B cell (primary cell): Measurements from ENCODE around the gene HOXD8. TPM values are rescaled to one million over a fixed set of nuclear protein-coding genes. Genes with fewer than 3 reads are reported as not detected.

Source experiments
- ATAC-seq: fragments of 200-7000 bp; cut with Tn5 transposase; one replicate; pipeline ENCODE4 v1.10.0; 2021; ENCODE audit warnings: low read depth, mild to moderate bottlenecking, moderate number of reproducible peaks, moderate library complexity
- CTCF ChIA-PET: fragments of 350-600 bp; sonication (Branson Sonifier 250); formaldehyde crosslinking; loops from one replicate; lab custom pipeline; 2021; ENCODE audit warnings: antibody characterized with exemption, inconsistent platforms; lab: Charles Lee
- POLR2A ChIA-PET: fragments of 350-600 bp; sonication (Branson Sonifier 250); formaldehyde crosslinking; loops from one replicate; lab custom pipeline; 2021; ENCODE audit warnings: antibody characterized with exemption; lab: Charles Lee
- DNase-seq: peaks from one replicate; pipeline ENCODE4 v3.0.0; 2013
- H2AFZ ChIP-seq: 2 replicates; pipeline ENCODE4 v1.6.1; 2012; ENCODE audit warnings: mild to moderate bottlenecking, low read depth, low read length; ENCODE audit not compliant: insufficient read depth, poor library complexity, severe bottlenecking
- H3K27ac ChIP-seq, 2 donors: 1 replicate in 1 of 2; 2 replicates in 1 of 2; pipeline ENCODE4 v1.5.1; 2012 to 2013; ENCODE audit warnings: low read length in 2 of 2, mild to moderate bottlenecking in 2 of 2, moderate library complexity in 1 of 2
- H3K27me3 ChIP-seq, 4 experiments: fragments of 200-600 bp in 1 of 4; sonication (generic) in 1 of 4; replicated peaks in 1 of 4; 1 replicate in 2 of 4; 2 replicates in 2 of 4; pipeline versions ENCODE4 v1.6.1 to v1.7.0; 2013 to 2016; ENCODE audit warnings: low read length in 3 of 4, mild to moderate bottlenecking in 2 of 4, mixed read lengths in 1 of 4, moderate library complexity in 1 of 4; ENCODE audit not compliant: insufficient read depth in 4 of 4, control insufficient read depth in 3 of 4; ENCODE audit errors: control extremely low read depth in 1 of 4
- H3K36me3 ChIP-seq, 2 experiments: replicated peaks in 1 of 2; 1 replicate in 1 of 2; 2 replicates in 1 of 2; pipeline versions ENCODE4 v1.6.1 to v1.7.1; 2013; ENCODE audit warnings: low read length in 1 of 2; ENCODE audit not compliant: insufficient read depth in 2 of 2, control insufficient read depth in 1 of 2; ENCODE audit errors: control extremely low read depth in 1 of 2, extremely low read depth in 1 of 2
- H3K4me1 ChIP-seq, 2 donors: fragments of 200-600 bp in 1 of 2; sonication (generic) in 1 of 2; 1 replicate in 1 of 2; 2 replicates in 1 of 2; pipeline versions ENCODE4 v1.5.1 to v1.6.1; 2013 to 2017; ENCODE audit warnings: low read length in 2 of 2; ENCODE audit not compliant: control insufficient read depth in 2 of 2, insufficient read depth in 2 of 2
- H3K4me2 ChIP-seq: replicated peaks from 2 replicates; pipeline ENCODE3; 2012; ENCODE audit warnings: mild to moderate bottlenecking, low read depth, low read length; ENCODE audit not compliant: poor library complexity, severe bottlenecking
- H3K4me3 ChIP-seq, 5 experiments: fragments of 200-600 bp in 1 of 5; sonication (generic) in 1 of 5; 1 replicate in 3 of 5; 2 replicates in 2 of 5; pipeline versions ENCODE4 v1.5.1 to v1.7.0; 2011 to 2016; ENCODE audit warnings: low read length in 4 of 5, mild to moderate bottlenecking in 4 of 5, low read depth in 2 of 5, control low read depth in 1 of 5, moderate library complexity in 1 of 5; ENCODE audit not compliant: insufficient read depth in 1 of 5; ENCODE audit errors: control extremely low read depth in 1 of 5, extremely low read depth in 1 of 5
- H3K79me2 ChIP-seq: fragments of 200-600 bp; sonication (generic); one replicate; pipeline ENCODE4 v1.6.0; 2016; ENCODE audit warnings: low read length; ENCODE audit not compliant: control insufficient read depth, insufficient read depth
- H3K9ac ChIP-seq: fragments of 200-600 bp; sonication (generic); 2 replicates; pipeline ENCODE4 v1.6.1; 2017; ENCODE audit warnings: mild to moderate bottlenecking, low read length, moderate library complexity
- H3K9me3 ChIP-seq, 3 donors: one replicate each; pipeline versions ENCODE4 v1.6.1 to v1.7.1; 2013; ENCODE audit warnings: low read length in 2 of 3; ENCODE audit not compliant: control insufficient read depth in 2 of 3, insufficient read depth in 1 of 3; ENCODE audit errors: control extremely low read depth in 1 of 3
- H4K20me1 ChIP-seq: 2 replicates; pipeline ENCODE4 v1.6.0; 2012; ENCODE audit warnings: mild to moderate bottlenecking, low read length; ENCODE audit not compliant: insufficient read depth, control insufficient read depth, poor library complexity, severe bottlenecking
- H3K27ac Mint-ChIP-seq: one replicate; pipeline ENCODE4 v1.8.0; 2021; ENCODE audit warnings: mixed read lengths
- H3K27me3 Mint-ChIP-seq: one replicate; pipeline ENCODE4 v1.8.0; 2021; ENCODE audit warnings: mixed read lengths
- H3K4me1 Mint-ChIP-seq: one replicate; pipeline ENCODE4 v1.8.0; 2021; ENCODE audit warnings: mixed read lengths
- H3K4me3 Mint-ChIP-seq: one replicate; pipeline ENCODE4 v1.8.0; 2021; ENCODE audit warnings: mixed read lengths
- H3K9me3 Mint-ChIP-seq: one replicate; pipeline ENCODE4 v1.8.0; 2022; ENCODE audit warnings: mixed read lengths; ENCODE audit not compliant: insufficient read depth
- EZH2 ChIP-seq: IDR thresholded peaks from 2 replicates; pipeline ENCODE4 v1.6.1; 2012; ENCODE audit warnings: borderline replicate concordance, low read depth, mild to moderate bottlenecking, moderate library complexity, low read length; ENCODE audit not compliant: insufficient read depth, poor library complexity, severe bottlenecking
- WGBS: methylation state at CpG from one replicate; pipeline ENCODE4 v1.1.5; 2013; ENCODE audit warnings: missing lambda C conversion rate; ENCODE audit not compliant: insufficient coverage; 5-methylcytosine and 5-hydroxymethylcytosine counted together
- intact Hi-C: fragments of 100-400 bp; cut with micrococcal nuclease; formaldehyde crosslinking; loops from one replicate; pipeline ENCODE4 v1.10.0; 2022
- polyA plus RNA-seq: library from polyadenylated mRNA; depleted of rRNA; stranded (reverse); fragments of >200 nt; gene quantifications from 2 replicates; pipeline ENCODE4 v1.2.3, GENCODE V29; 2012
- total RNA-seq, 2 donors: library from RNA; stranded (reverse); fragments of 120-200 nt in 1 of 2; gene quantifications; 1 replicate in 1 of 2; 2 replicates in 1 of 2; pipeline versions ENCODE4 v1.2.3 to v1.2.4, GENCODE V29; 2013 to 2022
- TF ChIP-seq, protein P1 (sequence below): fragments of 200-600 bp; IDR thresholded peaks from one replicate; pipeline ENCODE4 v1.8.0; 2022; ENCODE audit warnings: antibody characterized with exemption, mild to moderate bottlenecking

HOXD8 gene
- total and polyA plus RNA-seq, 2 donors (not counting 1 experiment from before 2014, with no cell fraction given), result not detected

DNA sequence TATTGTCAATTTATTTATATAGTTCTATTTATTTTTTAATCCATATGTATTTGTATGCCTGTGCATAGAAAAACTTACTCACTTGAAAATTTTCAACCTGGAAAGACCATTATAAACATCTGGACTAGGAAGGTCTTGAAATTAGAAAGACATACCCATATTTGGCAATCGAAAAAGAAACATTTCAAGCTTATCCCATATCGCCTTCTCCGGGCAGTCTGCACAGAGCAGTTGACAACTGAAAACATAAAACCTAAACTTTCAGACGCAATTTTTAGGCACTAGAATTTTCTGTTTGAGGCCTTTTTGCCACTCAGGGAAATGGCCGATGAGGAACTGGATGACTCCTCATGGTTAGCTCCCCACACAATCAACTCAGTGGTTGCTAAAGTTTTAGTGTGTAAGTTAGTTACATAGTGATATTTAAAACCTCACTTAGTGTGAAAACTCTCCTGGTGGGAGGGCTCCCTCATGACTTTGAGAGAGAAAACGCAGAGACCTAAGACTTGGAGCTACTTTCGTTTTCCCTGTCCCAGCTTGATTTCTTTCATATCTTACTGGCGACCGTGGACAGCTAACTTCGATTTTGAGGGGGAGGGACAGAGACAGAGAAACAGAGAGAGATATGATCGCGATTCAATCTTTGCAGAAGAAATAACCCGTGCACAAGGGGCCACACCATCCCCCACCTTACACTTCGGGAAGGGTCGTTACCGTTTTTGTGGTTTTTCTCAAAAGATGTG lies 33.1 kb upstream of the HOXD8 start:
- peak overlapping the region; percentile 57 for H2AFZ ChIP-seq
- POLR2A ChIA-PET, result no interaction called here
- peaks cover 0 to 55% (median 6%) of the 10 kb centered on the region in 3 donors for H3K9me3 ChIP-seq
- H3K4me1 ChIP-seq, result peaks cover 24 to 34% of the 10 kb centered on the region in 2 donors
- peak overlapping the region; percentile 69 for H3K4me2 ChIP-seq
- Mint-ChIP-seq H3K27me3 (peaks cover 74% of the 10 kb centered on the region), H3K27ac (no peak overlapping the region), H3K4me1 (peaks cover 29% of the 10 kb centered on the region), H3K9me3 (no peaks in the 10 kb centered on the region), H3K4me3 (peak overlapping the region; percentile 75)
- 16% methylated on average over 9 of the region's 16 CpGs for WGBS
- H3K4me3 ChIP-seq, result peak overlapping the region in 4 of 5 experiments; percentile 4 to 42 (median 21)
- no peak overlapping the region for H3K27ac ChIP-seq
- CTCF ChIA-PET, result interaction anchor here (0.6 to 4.7 kb wide), 11 partner anchors 10 to 1399 kb away, joined by 3 to 72 read pairs (median 4); partner anchors contain the start of gene EVX2
- H3K79me2 ChIP-seq, result no peaks in the 10 kb centered on the region
- DNase-seq, result peak; percentile 27
- H3K9ac ChIP-seq, result peak overlapping the region; percentile 9
- TF ChIP-seq, protein P1, sequence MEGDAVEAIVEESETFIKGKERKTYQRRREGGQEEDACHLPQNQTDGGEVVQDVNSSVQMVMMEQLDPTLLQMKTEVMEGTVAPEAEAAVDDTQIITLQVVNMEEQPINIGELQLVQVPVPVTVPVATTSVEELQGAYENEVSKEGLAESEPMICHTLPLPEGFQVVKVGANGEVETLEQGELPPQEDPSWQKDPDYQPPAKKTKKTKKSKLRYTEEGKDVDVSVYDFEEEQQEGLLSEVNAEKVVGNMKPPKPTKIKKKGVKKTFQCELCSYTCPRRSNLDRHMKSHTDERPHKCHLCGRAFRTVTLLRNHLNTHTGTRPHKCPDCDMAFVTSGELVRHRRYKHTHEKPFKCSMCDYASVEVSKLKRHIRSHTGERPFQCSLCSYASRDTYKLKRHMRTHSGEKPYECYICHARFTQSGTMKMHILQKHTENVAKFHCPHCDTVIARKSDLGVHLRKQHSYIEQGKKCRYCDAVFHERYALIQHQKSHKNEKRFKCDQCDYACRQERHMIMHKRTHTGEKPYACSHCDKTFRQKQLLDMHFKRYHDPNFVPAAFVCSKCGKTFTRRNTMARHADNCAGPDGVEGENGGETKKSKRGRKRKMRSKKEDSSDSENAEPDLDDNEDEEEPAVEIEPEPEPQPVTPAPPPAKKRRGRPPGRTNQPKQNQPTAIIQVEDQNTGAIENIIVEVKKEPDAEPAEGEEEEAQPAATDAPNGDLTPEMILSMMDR, result no peak
- peak; percentile 25 for TF ChIP-seq EZH2
- peaks cover 0 to 89% (median 74%) of the 10 kb centered on the region in 4 experiments for H3K27me3 ChIP-seq
- intact Hi-C loops, result loop anchor here (10.0 kb wide), 1 partner anchor 1762 kb away; the partner anchor contains the start of gene SP9
- no peak for ATAC-seq
- no peaks in the 10 kb centered on the region for H4K20me1 ChIP-seq
- H3K36me3 ChIP-seq, result no peaks in the 10 kb centered on the region
